ENCODE measurements around the gene DGUOK. TPM values are rescaled to one million over a fixed set of nuclear protein-coding genes. Genes with fewer than 3 reads are reported as not detected.
A peak's percentile ranks its signal among the peaks of the same experiment; 100 is the strongest.

The DGUOK gene
- polyA plus RNA-seq, 1 donor (not counting 4 experiments of a cell fraction or from before 2014, with no cell fraction given) = 102 TPM

DNA sequence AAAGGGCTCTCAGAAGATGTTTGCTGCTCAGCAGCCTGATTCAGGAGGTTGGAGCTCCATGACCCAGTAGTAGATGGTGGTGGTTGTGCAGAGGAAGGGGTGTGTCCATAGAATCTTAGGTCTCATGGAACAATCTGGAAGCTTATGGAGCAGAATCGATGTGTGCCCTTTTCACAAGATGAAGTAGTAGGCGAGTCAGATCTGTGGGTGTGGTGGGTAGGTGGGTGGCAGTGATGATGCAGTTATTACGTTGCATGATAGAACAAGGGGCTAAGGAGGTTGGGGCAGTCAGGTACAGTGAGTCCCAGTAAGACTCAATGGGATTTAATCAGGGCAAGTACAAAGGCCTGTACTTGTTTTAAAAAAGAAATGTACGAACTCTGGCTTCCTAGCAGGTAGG is 67.1 kb downstream of the DGUOK start:
- TF ChIP-seq, protein P1, sequence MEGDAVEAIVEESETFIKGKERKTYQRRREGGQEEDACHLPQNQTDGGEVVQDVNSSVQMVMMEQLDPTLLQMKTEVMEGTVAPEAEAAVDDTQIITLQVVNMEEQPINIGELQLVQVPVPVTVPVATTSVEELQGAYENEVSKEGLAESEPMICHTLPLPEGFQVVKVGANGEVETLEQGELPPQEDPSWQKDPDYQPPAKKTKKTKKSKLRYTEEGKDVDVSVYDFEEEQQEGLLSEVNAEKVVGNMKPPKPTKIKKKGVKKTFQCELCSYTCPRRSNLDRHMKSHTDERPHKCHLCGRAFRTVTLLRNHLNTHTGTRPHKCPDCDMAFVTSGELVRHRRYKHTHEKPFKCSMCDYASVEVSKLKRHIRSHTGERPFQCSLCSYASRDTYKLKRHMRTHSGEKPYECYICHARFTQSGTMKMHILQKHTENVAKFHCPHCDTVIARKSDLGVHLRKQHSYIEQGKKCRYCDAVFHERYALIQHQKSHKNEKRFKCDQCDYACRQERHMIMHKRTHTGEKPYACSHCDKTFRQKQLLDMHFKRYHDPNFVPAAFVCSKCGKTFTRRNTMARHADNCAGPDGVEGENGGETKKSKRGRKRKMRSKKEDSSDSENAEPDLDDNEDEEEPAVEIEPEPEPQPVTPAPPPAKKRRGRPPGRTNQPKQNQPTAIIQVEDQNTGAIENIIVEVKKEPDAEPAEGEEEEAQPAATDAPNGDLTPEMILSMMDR (optimal IDR thresholded peaks at IDR 0.05 in 1 of 3, IDR thresholded peaks at IDR 0.05 in 1 of 3, conservative IDR thresholded peaks at IDR 0.05 in 1 of 3; ENCODE audit: extremely low read depth in 1 of 3, insufficient read depth in 2 of 3, low read length in 3 of 3) = no peak
- no peak for TF ChIP-seq EZH2 (IDR thresholded peaks at IDR 0.05; ENCODE audit: low read length)
- dilution Hi-C loops (cut with MboI; ENCODE audit: extremely low pct_ligation_motif_present, low sequenced_read_pairs) = no loop called here
- Histone ChIP-seq H3K79me2 (ENCODE audit: control insufficient read depth, insufficient read depth, low read length) (peaks cover 79% of the 10 kb centered on the region), H4K20me1 (ENCODE audit: control insufficient read depth, extremely low read depth, insufficient read depth, low read length) (no peaks in the 10 kb centered on the region), H2AFZ (ENCODE audit: control insufficient read depth, low read length) (no peak overlapping the region), H3K9me3 (ENCODE audit: control insufficient read depth, low read depth, low read length) (no peaks in the 10 kb centered on the region), H3K36me3 (ENCODE audit: control insufficient read depth in 2 of 2, extremely low read depth in 1 of 2, insufficient read depth in 2 of 2, low read length in 2 of 2) (peaks cover 3% of the 10 kb centered on the region in 2 experiments), H3K27ac (ENCODE audit: control insufficient read depth, insufficient read depth, low read length) (peak overlapping the region; percentile 25), H3K4me2 (ENCODE audit: control insufficient read depth, extremely low read depth, insufficient read depth, low read depth, low read length) (peak overlapping the region; percentile 75), H3K9me1 (ENCODE audit: control insufficient read depth, extremely low read depth, insufficient read depth, low read length) (peaks cover 7% of the 10 kb centered on the region), H3K27me3 (ENCODE audit: control insufficient read depth, extremely low read depth, insufficient read depth, low read length) (no peaks in the 10 kb centered on the region), H3K4me3 (ENCODE audit: control insufficient read depth in 2 of 3, extremely low read depth in 1 of 3, insufficient read depth in 2 of 3, low read depth in 1 of 3, low read length in 3 of 3) (peak overlapping the region in 2 of 3 experiments; percentile 7 to 8), H3K4me1 (ENCODE audit: control insufficient read depth, extremely low read depth, insufficient read depth, low read length) (peaks cover 28% of the 10 kb centered on the region), H3K9ac (ENCODE audit: control insufficient read depth, extremely low read depth, insufficient read depth, low read length) (no peak overlapping the region)
- FAIRE-seq (no peak), DNase-seq (ENCODE audit: low read depth, low spot score) (no peak)

DNA sequence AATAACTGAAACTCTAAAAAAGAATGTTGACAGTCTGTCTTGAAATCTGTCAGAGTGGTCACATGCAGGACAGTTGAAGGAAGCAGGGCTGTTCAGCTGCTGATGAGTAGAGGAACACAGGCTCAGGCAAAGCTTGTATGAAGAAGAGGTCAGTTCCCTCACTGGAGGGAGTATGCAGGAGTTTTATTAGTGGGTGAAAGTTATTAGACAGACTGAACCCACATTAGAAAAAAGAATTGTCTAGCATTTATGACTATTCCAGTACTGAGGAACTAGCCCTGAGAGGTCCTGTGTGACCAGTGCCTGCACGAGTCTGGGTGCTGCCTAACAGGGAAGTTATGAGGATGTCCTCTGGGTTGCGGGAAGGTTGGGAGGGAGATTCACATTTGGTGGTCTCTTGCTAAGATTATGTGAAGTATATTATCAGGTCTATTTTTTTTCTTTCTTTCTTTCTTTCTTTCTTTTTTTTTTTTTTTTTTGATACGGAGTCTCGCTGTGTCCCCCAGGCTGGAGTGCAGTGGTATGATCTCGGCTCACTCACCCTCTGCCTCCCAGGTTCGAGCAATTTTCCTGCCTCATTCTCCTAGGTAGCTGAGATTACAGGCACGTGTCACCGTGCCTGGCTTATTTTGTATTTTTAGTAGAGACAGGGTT is 67.6 kb downstream of the DGUOK start:
- Histone ChIP-seq H3K4me1 (ENCODE audit: control insufficient read depth, extremely low read depth, insufficient read depth, low read length) (peaks cover 28% of the 10 kb centered on the region), H3K4me2 (ENCODE audit: control insufficient read depth, extremely low read depth, insufficient read depth, low read depth, low read length) (peak overlapping the region; percentile 75), H4K20me1 (ENCODE audit: control insufficient read depth, extremely low read depth, insufficient read depth, low read length) (peaks cover 3% of the 10 kb centered on the region), H3K9me1 (ENCODE audit: control insufficient read depth, extremely low read depth, insufficient read depth, low read length) (peaks cover 7% of the 10 kb centered on the region), H3K9ac (ENCODE audit: control insufficient read depth, extremely low read depth, insufficient read depth, low read length) (no peak overlapping the region), H3K27ac (ENCODE audit: control insufficient read depth, insufficient read depth, low read length) (peak overlapping the region; percentile 25), H3K36me3 (ENCODE audit: control insufficient read depth in 2 of 2, extremely low read depth in 1 of 2, insufficient read depth in 2 of 2, low read length in 2 of 2) (peaks cover 3 to 4% of the 10 kb centered on the region in 2 experiments), H3K27me3 (ENCODE audit: control insufficient read depth, extremely low read depth, insufficient read depth, low read length) (no peaks in the 10 kb centered on the region), H3K4me3 (ENCODE audit: control insufficient read depth in 2 of 3, extremely low read depth in 1 of 3, insufficient read depth in 2 of 3, low read depth in 1 of 3, low read length in 3 of 3) (peak overlapping the region in 1 of 3 experiments; percentile 0), H3K9me3 (ENCODE audit: control insufficient read depth, low read depth, low read length) (no peaks in the 10 kb centered on the region), H2AFZ (ENCODE audit: control insufficient read depth, low read length) (no peak overlapping the region), H3K79me2 (ENCODE audit: control insufficient read depth, insufficient read depth, low read length) (peaks cover 78% of the 10 kb centered on the region)
- dilution Hi-C loops (cut with MboI; ENCODE audit: extremely low pct_ligation_motif_present, low sequenced_read_pairs) = no loop called here
- no peak for TF ChIP-seq EZH2 (IDR thresholded peaks at IDR 0.05; ENCODE audit: low read length)
- TF ChIP-seq, protein P1 (optimal IDR thresholded peaks at IDR 0.05 in 1 of 3, IDR thresholded peaks at IDR 0.05 in 1 of 3, conservative IDR thresholded peaks at IDR 0.05 in 1 of 3; ENCODE audit: extremely low read depth in 1 of 3, insufficient read depth in 2 of 3, low read length in 3 of 3) = no peak
- no peak for FAIRE-seq
- no peak for DNase-seq (ENCODE audit: low read depth, low spot score)
